Heart left ventricle (tissue), 13 donors: ENCODE data around the gene DEFB123.

Source experiments
- CTCF ChIP-seq, 12 donors: fragments of 200-600 bp; sonication (generic) in 4 of 12; IDR thresholded peaks; one replicate each; pipeline versions ENCODE4 v1.5.0 to v1.8.0; 2018 to 2022; ENCODE audit warnings: antibody characterized with exemption in 12 of 12, mild to moderate bottlenecking in 5 of 12
- POLR2A ChIP-seq, 2 donors: fragments of 450-650 bp; IDR thresholded peaks; one replicate each; pipeline ENCODE4 v1.6.1; 2017; ENCODE audit warnings: antibody characterized with exemption in 2 of 2, mild to moderate bottlenecking in 2 of 2, moderate library complexity in 2 of 2
- donor health status: ischemic (EF 13 %, LVEDD 7.1; RV severe dilation, severe dysfunction).
- donor health status: DM: no; HTN: yes; CAD: no.
- donor health status: DM: no; HTN: no; CAD: no.
- donor health status: ischemic (EF 25% LVEDD 6.9; RV normal size, moderate dysfunction).
- donor health status: ischemic (EF 25% LVEDD 5.7; RV mildly dilated, moderate dysfunction).
- donor health status: ischemic (EF 35%, LVEDD 5.7; RV mildly dilated, moderate dysfunction).
- donor health status: nonischemic (EF 11% LVEDD 7.7; RV severe dilation, severe dysfunction).
- donor health status: DM: yes; HTN: yes; CAD: no.
- donor health status: PGD.
- donor health status: ischemic (EF 29% LVEDD 5.4; RV normal size, mild dysfunction).
- donor health status: nonischemic (EF 23%, LVEDD 6.1; RV moderate dilation, normal function).

DNA sequence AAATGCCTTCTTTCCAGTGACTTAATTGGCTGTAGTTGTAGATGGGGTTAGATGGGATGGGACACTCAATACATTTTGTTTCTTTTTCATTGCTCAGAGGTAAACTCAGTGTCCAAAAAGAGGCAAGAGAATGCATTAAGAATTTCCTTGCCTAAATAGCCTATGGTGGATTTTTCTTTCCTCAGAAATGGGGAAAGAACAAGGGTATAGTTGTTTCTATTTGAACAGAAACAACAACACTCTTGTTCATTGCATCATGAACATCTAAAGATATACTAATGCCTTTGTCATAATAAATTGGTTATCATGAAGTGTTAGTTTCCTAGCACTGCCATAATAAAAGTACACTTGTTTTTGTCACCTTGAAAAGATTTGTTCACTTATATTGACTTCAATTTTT lies 14.6 kb upstream of the DEFB123 start:
- TF ChIP-seq CTCF (IDR thresholded peaks at IDR 0.05) (no peak), POLR2A (IDR thresholded peaks at IDR 0.05) (no peak)
